Hematopoietic multipotent progenitor cell treated with erythropoietin and hydrocortisone succinate and interleukin-3 and kit ligand, for 17 days (in vitro differentiated cells): ENCODE data around the gene MPZL1.
A peak's percentile ranks its signal among the peaks of the same experiment; 100 is the strongest.
"Not testable (repeated sequence)": the region's sequence is repeated elsewhere in the genome, so short reads cannot be mapped to it uniquely, and the experiment has no call there.

Experiments used
- DNase-seq: peaks from one replicate; pipeline ENCODE4 v3.0.0-alpha.2; 2015; ENCODE audit warnings: low spot score

The MPZL1 gene

DNA sequence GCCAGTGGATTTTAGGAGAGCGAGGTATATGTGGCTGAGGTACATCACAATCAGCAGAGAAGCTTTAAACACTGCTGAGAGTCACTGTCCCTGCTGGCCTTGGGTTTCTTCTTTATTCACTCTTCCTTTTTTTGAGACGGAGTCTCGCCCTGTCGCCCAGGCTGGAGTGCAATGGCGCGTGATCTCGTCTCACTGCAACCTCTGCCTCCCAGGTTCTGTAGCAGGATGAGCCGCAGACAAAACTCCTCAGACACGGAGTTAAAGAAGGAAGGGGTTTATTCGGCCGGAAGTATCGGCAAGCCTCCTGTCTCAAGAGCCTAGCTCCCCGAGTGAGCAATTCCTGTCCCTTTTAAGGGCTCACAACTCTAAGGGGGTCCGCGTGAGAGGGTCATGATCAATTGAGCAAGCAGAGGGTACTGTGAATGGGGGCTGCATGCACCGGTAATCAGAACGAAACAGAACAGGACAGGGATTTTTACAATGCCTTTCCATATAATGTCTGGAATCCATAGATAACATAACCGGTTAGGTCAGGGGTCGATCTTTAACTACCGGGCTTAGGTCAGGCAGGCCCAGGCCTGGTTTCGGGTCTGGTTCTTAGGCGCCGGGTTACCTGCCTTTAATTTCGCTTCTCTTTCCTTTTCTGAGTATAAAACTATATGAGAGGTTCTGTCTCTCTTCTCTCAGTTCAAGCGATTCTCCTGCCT is 1.9 kb upstream of the MPZL1 start:
- not testable (repeated sequence) for DNase-seq

DNA sequence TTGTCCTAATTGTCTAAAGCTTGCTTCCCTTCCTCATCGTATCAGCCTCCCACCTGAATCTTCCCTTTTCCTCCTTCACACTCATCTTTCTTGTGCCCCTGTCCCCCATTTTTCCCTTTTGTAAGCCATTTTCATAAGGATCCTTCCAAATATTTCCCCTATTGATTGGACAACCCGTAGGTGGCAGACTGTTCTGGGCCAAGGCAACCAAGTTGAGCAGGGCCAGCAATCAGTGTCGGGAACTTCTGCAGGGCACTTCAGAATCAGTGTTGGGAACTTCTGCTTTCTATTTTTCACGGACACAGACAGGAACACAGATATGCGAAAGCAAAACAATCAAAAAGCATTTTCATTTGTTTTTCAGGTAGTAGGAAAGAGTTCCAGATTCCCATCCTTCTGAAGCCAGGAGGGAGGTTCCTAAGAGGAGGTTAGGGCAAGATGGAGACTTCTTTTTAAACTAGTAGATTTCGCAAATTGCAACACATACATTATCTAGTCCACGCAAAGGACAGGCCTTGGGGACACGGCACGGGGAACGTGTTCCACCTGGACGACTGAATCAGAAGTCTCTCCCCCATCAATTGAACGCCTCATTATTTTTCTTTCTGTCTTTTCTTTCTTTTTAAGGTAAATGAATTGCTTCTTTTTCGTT is 691 bp upstream of the MPZL1 start:
- DNase-seq, result peak; percentile 12

DNA sequence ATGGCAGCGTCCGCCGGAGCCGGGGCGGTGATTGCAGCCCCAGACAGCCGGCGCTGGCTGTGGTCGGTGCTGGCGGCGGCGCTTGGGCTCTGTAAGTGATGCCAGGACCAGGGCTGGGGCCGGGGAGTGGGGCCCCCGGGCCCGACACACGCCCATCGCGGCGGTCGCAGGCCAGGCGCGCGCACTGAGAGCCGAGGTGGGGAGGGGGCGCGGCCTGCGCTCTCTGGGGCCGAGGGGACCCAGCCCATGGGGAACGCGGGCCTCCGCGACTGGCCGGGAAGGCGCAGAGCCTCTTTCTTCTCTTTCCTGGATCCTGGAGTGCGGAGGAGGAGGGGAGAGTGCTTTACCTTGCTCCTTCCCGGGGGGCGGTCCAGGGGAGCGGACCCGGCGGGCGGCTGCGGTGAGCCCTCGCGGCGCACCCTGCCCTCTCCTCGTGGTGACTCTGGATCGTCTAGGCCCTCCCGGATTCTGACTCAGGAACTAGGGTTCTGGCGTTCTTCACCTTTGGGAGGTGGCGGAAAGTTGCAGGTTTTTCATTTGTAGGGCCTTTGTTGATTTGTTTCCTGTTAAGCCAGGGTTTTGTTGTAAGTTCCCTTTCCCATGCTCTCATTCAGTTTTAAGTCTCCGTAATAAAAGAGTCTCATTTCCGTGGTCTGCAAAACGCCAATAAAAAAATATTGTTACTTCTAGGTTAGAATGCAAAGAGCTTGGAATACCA is 529 bp downstream of the MPZL1 start:
- DNase-seq, result peak; percentile 15

DNA sequence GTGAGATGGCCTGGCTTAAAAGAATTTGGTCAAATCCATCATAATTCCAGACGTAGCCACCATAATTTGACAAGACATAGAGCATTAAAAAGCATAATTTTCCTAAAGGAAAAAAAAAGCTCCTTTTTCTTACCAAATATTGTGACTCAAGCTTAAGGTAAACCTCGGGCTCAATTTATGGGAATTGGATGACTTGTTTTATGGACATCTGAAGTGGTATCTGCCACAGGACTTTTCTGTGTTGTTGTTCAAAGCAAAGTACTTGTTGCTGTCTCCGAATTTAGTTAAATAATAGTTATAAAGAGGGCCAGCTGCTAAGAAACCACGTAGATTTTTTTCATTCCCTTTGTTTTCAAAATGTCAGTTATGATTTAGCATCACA is 1.1 kb downstream of the MPZL1 start:
- no peak for DNase-seq

DNA sequence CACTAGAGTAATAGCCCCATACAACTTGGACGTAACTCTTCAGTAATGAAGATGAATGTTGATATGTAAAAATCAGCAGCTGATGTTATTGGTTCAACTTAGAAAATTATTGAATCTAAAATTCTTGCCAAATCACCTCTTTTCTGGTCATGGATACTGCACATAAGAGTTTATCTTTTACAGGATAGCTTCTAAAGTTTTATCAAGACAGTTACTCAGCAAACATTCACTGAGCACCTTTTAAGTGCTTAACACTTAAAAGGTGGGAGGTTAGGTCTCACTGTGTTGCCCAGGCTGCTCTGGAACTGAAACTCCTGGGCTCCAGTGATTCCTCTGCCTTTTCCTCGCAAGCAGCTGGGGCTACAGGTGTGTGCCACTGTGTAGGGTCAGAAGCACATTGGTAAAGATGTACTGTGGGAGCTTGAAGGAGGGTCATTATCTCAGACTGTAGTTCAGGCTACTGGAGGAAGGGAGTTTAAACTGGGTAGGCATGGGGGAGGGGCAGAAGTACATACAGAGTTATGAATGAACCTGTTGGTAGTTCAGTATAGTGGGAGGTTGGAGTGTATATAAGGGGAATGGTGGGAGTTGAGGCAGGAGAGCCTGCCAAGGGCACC is 2.0 kb downstream of the MPZL1 start:
- no peak for DNase-seq

DNA sequence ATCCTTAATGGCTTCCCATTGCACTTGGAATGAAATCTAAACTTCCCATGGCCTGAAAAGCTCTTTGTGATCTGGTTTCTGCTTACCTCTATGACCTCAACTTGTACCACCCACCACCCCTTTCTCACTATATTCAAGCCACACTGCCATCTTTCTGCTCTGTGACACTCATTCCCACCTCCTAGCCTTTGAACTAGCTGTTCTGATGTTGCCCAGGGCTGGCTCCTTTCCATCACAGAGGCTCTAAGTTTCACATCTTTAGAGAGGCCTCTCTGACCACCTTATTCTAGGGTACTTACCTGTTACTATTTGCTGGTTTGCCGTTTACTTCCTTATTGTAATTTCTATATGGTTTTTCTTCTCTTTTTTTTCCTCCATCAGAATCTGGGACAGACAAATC is 4.2 kb downstream of the MPZL1 start:
- DNase-seq, result no peak

DNA sequence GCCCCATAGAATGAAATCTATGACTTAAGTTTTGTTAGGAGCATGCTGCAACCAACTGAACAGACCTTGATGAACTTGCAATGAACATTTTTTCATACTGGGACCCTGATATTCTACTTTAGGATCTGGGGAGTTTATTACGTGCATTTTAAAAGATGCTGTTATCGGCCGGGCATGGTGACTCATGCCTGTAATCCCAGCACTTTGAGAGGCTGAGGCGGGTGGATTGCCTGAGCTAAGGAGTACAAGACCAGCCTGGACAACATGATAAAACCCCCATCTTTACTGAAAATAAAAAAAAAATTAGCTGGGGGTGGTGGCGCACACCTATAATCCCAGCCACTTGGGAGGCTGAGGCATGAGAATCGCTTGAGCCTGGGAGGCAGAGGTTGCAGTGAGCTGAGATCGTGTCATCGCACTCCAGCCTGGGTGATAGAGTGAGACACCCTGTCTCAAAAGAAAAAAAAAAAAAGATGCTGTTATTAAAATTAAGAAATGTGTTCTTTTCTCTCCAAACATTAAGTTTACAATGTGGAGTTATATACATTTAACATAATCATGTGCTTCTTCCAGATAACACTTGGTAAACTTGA is 7.1 kb downstream of the MPZL1 start:
- DNase-seq, result no peak

DNA sequence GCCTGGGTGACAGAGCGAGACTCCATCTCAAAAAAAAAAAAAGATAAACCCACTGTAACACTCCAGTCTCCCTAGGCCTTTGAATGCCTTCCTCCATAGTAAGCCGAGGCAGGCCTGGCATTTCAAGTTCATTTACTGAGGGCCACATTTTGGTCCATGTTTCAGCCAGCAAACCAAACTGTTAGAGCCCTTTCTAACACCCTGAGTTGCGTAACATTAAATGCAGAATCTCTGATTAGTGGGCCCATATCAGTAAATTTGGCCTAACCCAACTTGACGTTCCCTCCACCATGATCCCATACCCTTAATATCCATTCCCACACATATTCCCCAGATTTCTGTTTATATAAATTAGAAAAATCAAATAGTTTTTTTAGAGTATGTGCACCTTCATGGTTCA is 12.4 kb downstream of the MPZL1 start:
- no peak for DNase-seq

DNA sequence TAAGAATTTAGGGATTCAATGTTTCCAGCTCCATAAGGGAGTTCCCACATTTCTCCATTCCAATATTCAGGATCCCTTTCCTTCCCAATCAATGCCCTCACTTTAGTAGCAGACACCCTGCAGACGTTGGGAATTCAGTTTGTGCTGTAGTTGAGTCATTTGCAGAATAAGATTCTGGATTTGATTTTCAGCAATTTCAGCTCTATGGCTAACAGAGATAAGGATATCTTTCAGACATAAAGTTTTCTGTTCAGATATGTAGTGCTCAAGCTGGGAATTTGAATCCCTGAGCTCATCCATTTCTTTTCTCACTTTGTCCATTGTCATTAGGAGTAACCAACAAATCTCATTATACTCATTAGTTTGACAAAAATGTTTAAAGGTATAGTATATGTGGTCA is 13.1 kb downstream of the MPZL1 start:
- no peak for DNase-seq

DNA sequence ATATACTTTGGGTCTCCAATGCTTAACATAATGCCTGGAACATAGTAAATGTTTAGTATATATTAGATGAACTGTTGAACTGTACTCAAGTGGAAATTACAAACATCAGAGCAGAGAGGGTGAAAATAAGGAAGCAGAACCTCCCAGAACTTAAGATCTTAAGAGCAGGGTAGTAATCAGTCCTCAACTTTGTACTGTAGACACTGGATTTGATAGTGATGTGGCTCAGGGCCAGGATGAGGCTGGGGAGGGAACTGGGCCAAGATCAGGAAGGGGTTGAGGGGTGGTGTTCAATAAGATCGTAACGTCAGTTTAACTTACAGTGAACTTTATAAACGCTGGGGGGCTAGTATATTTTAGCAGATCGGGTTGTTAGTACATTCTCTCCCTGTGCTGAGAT is 15.4 kb downstream of the MPZL1 start:
- DNase-seq, result no peak

DNA sequence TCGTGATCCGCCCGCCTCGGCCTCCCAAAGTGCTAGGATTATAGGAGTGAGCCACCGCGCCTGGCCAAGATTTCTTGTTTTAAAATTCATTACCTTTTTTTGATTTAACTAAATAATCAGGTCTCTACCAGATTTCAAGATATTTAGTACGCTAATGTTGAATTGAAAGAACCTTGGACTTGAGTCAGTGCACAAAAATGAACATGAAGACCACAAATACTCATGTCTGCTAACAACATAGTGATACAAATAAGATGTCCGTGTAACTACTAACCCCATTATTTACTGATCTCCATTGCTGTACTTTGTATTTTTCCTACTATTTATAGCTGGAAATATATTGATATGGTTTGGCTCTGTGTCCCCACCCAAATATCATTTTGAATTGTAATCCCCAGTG is 16.4 kb downstream of the MPZL1 start:
- no peak for DNase-seq

DNA sequence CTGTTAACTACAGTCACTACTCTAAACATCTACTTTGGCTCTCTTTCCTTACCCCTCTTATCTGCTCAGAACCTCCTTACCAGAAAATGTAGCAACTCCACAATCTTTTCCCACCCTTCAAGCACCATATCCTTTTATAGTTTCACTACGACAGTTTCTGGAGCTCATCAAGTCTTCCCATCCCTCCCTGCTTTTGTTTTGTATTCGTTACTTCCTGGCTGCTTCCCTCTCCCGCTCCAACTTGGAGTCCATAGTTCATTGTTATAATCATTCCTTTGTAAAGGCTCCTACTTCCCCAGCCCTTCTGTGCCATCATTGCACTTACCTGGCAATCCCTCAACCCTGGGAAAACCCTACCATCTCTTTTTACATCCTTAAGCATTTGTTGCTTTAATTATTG is 18.0 kb downstream of the MPZL1 start:
- no peak for DNase-seq

DNA sequence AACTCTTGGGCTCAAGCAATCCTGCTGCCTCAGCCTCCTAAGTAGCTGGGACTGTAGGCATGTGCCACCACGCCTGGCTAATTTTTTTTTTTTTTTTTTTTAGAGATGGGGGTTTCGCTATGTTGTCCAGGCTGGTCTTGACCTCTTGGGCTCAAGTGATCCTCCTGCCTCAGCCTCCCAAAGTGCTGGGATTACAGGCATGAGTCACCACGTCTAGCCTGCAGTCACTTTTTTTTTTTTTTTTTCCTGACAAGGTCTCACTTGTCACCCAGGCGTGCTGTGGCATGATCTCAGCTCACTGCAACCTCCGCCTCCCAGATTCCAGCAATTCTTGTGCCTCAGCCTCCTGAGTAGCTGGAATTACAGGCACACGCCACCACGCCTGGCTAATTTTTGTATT is 19.3 kb downstream of the MPZL1 start:
- DNase-seq, result not testable (repeated sequence)

DNA sequence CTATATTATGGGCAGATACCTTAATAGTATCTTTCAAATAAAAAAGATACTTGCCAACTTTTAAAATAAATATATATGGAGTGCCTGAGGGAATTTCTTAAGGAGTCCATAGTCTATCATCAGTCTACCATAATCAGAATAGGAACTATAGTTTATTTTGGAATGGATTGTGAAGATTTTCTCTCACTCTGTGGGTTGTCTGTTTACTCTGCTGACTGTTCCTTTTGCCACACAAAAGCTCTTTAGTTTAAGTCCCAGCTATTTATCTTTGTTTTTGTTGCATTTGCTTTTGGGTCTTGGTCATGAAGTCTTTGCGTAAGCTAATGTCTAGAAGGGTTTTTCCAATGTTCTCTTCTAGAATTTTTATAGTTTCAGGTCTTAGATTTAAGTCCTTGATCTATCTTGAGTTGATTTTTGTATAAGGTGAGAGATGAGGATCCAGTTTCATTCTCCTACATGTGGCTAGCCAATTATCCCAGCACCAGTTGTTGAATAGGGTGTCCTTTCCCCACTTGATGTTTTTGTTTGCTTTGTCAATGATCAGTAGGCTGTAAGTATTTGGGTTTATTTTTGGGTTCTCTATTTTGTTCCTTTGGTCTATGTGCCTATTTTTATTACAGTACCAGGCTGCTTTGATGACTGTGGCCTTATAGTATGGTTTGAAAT is 20.7 kb downstream of the MPZL1 start:
- not testable (repeated sequence) for DNase-seq

DNA sequence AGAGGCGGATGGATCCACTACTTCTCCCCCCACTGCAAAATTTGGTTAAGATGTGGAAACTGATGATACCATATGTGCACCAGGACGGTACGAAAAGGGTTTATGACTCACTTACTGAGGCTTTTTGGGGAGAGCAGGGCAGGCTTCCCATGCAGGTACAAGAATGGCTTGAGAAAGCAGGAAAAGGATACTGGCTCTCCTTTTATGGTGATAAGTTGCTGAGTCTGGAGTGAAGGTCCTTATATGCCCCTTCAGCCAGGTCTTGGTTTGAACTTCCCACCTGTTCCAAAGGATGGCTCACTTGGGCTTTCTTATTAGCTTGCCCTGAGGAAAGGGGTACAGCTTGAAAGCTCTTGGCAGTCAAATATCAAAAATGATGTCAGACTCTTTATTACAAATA is 23.1 kb downstream of the MPZL1 start:
- no peak for DNase-seq

DNA sequence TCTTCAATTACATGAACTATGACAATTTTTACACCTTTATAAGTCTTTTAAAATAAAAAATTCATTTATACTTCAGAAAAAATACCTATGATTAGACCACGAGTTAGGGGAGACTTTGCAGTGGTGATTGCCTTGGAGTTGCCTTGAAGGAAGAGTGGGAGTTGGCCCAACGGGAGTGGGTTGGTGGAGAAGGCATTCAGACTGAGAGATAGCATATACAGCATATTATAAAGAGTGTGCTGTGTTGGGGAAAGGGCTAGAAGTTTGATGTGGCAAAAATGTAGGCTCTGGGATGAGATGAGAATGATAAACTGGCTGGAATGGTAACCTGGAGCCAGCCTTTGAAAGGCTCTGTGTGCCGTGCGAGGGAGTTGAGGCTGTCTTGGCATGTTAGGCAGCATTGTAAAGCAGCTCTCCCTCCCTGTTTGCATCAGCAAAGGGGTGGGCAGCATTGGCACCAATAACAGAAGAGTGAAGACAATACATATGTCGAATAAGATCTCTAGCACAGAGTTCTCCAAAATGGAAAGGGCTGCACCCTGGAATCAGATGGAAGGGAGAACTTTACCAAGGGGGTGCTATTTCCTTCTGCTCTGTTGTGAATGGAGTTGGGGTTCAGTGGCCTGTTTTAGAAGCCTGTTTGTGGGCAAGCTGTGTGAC is 24.4 kb downstream of the MPZL1 start:
- DNase-seq, result no peak

DNA sequence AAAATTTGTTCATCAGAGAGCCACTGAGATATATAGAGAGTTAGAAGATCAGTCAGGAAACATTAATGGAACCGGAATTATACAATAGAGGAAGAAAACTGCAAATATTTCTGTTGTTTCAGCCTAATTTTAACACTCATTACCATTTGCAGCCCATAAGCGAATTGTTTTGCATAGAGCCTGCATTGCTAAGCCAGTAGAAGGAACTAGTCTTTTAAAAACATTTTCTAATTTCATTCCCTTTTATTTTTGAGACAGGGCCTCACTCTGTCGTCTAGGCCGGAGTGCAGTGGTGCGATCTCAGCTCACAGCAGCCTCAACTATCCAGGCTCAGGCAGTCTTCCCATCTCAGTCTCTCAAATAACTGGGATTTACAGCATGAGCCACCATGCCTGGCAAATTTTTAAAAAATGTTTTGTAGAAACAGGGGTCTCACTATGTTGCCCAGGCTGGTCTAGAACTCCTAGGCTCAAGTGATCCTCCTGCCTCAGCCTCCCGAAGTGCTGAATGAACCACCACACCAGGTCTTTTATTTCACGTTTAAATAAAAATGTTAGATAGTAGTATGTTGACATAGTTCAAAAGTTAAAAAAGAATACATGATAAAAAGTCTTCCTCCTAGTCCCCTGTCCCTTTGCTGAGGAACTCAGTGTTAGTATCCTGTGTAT is 25.3 kb downstream of the MPZL1 start:
- no peak for DNase-seq

DNA sequence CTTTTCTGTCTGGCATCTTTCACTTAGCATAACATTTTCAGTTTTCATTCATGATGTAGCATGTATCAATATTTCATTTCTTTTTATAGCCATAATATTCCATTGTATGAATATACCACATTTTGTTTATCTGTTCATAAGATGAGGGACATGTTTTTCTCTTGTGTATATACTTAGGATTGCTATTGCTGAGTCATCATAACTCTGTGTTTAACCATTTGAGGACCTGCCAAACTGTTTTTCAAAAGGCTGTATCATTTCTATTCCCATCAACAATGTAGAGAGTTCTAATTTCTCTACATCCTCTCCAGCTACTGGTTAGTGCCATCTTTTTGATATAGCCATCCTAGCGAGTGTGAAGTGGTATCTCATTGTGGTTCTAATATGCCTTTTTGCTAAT is 26.2 kb downstream of the MPZL1 start:
- peak; percentile 40 for DNase-seq

DNA sequence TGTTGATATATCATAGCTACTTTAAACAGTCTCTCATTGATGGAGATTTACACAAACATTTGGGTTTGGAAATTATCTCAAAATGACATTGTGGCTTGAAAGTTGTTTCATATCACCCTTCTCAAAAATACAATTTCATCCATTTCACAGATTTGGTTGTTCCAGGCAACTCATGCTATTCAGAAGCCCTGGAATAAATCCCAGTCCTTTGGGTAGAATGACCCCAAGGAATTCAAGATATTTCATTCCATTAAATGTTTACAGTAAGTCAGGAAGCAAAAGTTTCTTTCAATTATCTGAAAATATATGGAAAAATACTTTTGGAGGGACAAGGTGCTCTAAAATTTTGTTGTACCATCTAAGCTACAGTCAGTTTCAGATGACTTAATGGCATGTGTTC is 27.1 kb downstream of the MPZL1 start:
- DNase-seq, result no peak

DNA sequence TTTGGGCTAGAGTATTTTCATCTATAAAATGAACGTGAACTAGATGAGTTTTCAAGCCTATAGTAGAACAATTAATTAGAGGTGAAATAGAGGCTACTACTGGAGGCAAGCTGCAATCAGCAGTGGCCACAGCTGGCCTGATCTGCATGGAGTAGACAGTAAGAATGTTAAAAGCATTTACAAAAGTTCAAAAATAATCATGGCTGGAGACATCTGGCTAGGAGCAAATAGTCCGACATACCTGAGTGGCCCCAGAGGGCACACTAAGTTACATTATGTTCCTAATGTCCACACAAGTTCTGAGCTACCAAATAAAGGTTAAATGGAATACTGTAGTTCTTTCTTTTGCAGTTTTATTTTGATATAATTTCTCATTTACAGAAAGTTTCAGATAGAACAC is 28.0 kb downstream of the MPZL1 start:
- no peak for DNase-seq

DNA sequence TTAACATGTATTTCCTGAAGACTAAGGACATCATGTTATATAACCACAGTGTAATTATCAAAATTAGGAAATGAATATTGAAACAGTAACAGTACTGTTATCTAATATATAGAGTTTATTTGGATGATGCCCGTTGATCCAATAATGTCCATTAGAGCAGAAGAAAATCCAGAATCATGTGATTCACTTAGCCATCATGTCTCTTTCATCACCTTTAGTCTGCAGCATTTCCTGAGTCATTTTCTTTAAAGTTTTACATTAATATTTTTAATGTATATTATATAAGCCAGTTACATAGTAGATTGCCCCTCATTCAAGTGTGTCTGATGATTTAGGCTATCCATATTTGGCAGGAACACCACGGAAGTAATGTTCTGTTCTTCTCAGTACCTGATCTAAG is 28.9 kb downstream of the MPZL1 start:
- no peak for DNase-seq
